ENCODE data around the gene RORC. TPM values are rescaled to one million over a fixed set of nuclear protein-coding genes. Genes with fewer than 3 reads are reported as not detected.

RORC gene
- total and polyA plus RNA-seq, 2 of the 8 experiments (the other 6 are each of a cell fraction or from before 2014, with no cell fraction given): 0.44 to 0.54 TPM

DNA sequence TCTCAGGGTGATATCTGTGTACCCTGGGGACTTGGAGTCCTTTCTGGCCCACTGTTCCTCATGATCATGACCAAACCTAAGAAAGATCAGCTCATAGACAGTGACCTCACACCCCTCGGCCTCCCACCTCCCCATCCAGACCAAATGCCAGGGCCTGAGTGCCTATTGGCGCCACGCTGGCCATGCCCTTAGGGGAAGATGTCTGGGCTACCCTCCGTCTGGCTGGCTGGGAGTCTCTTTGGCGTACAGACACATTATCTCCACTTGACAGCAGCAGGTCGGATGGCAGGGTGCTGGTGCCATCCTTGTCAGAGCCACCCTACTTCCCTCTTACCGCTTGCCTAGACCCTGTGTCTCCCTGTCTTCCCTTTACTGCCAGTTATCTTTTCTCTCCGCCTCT lies 8.4 kb downstream of the RORC start:
- Histone ChIP-seq H2AFZ (ENCODE audit: low read length) (no peak overlapping the region), H3K56ac (replicated peaks; ENCODE audit: insufficient read length, low read depth, low read length) (no peak overlapping the region), H3K79me1 (ENCODE audit: low read depth, low read length) (no peaks in the 10 kb centered on the region), H2BK12ac (ENCODE audit: low read depth, low read length) (no peak overlapping the region), H4K20me1 (replicated peaks in 1 of 2; ENCODE audit: control insufficient read depth in 1 of 2, insufficient read depth in 2 of 2, low read length in 2 of 2) (no peaks in the 10 kb centered on the region), H3K9me3 (ENCODE audit: insufficient read depth in 2 of 2, low read depth in 1 of 2, low read length in 1 of 2) (no peaks in the 10 kb centered on the region), H2BK20ac (ENCODE audit: low read length) (no peak overlapping the region), H2BK15ac (ENCODE audit: low read length) (0 out of 2 replicates have a peak overlapping the region, but pooled peaks have one; percentile 18), H3K79me2 (ENCODE audit: control insufficient read depth in 1 of 2, insufficient read depth in 2 of 2, low read length in 2 of 2) (no peaks in the 10 kb centered on the region), H3K14ac (ENCODE audit: insufficient read length) (no peak overlapping the region), H4K5ac (ENCODE audit: insufficient read length, low read depth, low read length) (no peak overlapping the region), H4K8ac (ENCODE audit: extremely low read depth, insufficient read depth, low read length) (no peak overlapping the region), H3K27me3 (replicated peaks in 1 of 4; ENCODE audit: control insufficient read depth in 3 of 4, extremely low read depth in 1 of 4, insufficient read depth in 3 of 4, low read length in 3 of 4) (no peaks in the 10 kb centered on the region), H3K4me3 (ENCODE audit: extremely low read depth in 1 of 4, insufficient read depth in 2 of 4, low read depth in 3 of 4, low read length in 4 of 4) (no peak overlapping the region), H3K23me2 (ENCODE audit: low read depth, low read length) (no peaks in the 10 kb centered on the region; the same call in 1 of the 2 replicates), H3K18ac (ENCODE audit: extremely low read depth, low read length) (no peak overlapping the region), H3K4me2 (ENCODE audit: insufficient read depth in 1 of 2, low read depth in 2 of 2, low read length in 2 of 2) (no peak overlapping the region), H3K4ac (replicated peaks; ENCODE audit: insufficient read length, low read depth, low read length) (no peak overlapping the region), H3K27ac (ENCODE audit: low read depth, low read length) (no peak overlapping the region), H3K36me3 (ENCODE audit: control insufficient read depth in 2 of 4, insufficient read depth in 4 of 4, low read length in 3 of 4) (no peaks in the 10 kb centered on the region), H3K23ac (ENCODE audit: insufficient read length) (no peak overlapping the region), H2BK5ac (ENCODE audit: low read depth, low read length) (no peak overlapping the region), H2BK120ac (replicated peaks; ENCODE audit: low read depth, low read length) (no peak overlapping the region), H2AK5ac (ENCODE audit: low read depth, low read length) (no peak overlapping the region), H3K4me1 (replicated peaks in 1 of 4; ENCODE audit: control insufficient read depth in 3 of 4, insufficient read depth in 4 of 4, low read length in 3 of 4) (peaks cover 2 to 24% (median 15%) of the 10 kb centered on the region in 4 experiments), H3K9ac (replicated peaks in 1 of 4; ENCODE audit: extremely low read depth in 1 of 4, low read depth in 3 of 4, low read length in 3 of 4) (no peak overlapping the region), H4K91ac (replicated peaks; ENCODE audit: insufficient read length, low read length) (no peak overlapping the region)
- TF ChIP-seq TEAD4 (IDR thresholded peaks at IDR 0.05; ENCODE audit: low read depth, low read length) (no peak), JUN (IDR thresholded peaks at IDR 0.05; ENCODE audit: low read depth, low read length) (no peak), POU5F1 (IDR thresholded peaks at IDR 0.05; ENCODE audit: low read depth, low read length) (no peak), PHF8 (conservative IDR thresholded peaks at IDR 0.05; ENCODE audit: low read depth, low read length) (no peak), GABPA (IDR thresholded peaks at IDR 0.05; ENCODE audit: borderline replicate concordance, insufficient read depth, low read length) (no peak), NRF1 (IDR thresholded peaks at IDR 0.05; ENCODE audit: low read depth, low read length) (no peak), HDAC6 (IDR thresholded peaks at IDR 0.05; ENCODE audit: low read depth, low read length) (no peak), RXRA (IDR thresholded peaks at IDR 0.05; ENCODE audit: insufficient read depth, low read depth, low read length) (no peak), JUND (IDR thresholded peaks at IDR 0.05; ENCODE audit: low read length) (no peak), CTBP2 (IDR thresholded peaks at IDR 0.05; ENCODE audit: borderline replicate concordance, insufficient read depth, insufficient read length, low read length) (no peak)
- WGBS, 2 experiments (ENCODE audit: extremely low coverage in 1 of 2, insufficient coverage in 1 of 2, insufficient read length in 1 of 2, insufficient replicate concordance in 2 of 2, low coverage in 1 of 2, low lambda C conversion rate in 2 of 2, missing lambda C conversion rate in 1 of 2): 81% methylated on average over 8 of the region's 8 CpGs; no CpG with 5 or more reads in 1 of the 2 experiments
- CTCF ChIA-PET (ENCODE audit: partially characterized antibody): interaction anchor here (1.1 to 1.8 kb wide), 4 partner anchors 9 to 108 kb away, joined by 3 to 5 read pairs (median 4); no protein-coding TSS in a partner anchor
- FAIRE-seq: no peak
- DNase-seq (ENCODE audit: low read depth in 1 of 2, low spot score in 2 of 2): no peak
- POLR2A ChIA-PET (ENCODE audit: partially characterized antibody): interaction anchor here (1.7 to 2.0 kb wide), 2 partner anchors 13 to 16 kb away, joined by 7 to 8 read pairs; partner anchors contain the start of gene C2CD4D

Data from H1 (cell line).